Measurements from ENCODE around the gene CHAT.
A peak's percentile ranks its signal among the peaks of the same experiment; 100 is the strongest.

Gene CHAT

GRCh38 chr10:49597426-49598163 lies 16.2 kb upstream of the CHAT start:
- no peak for DNase-seq (ENCODE audit: low read depth)

- DNase-seq (ENCODE audit: low read depth) = no peak
These were observed 15.5 kb upstream of the CHAT start for GRCh38 chr10:49598164-49598856.

- no peak for DNase-seq (ENCODE audit: low read depth)
These were observed 14.9 kb upstream of the CHAT start for GRCh38 chr10:49598986-49599385.

GRCh38 chr10:49599546-49599945 lies 14.3 kb upstream of the CHAT start:
- DNase-seq (ENCODE audit: low read depth) = no peak

GRCh38 chr10:49600046-49600445 lies 13.8 kb upstream of the CHAT start:
- DNase-seq (ENCODE audit: low read depth) = no peak

GRCh38 chr10:49600781-49601400 lies 12.9 kb upstream of the CHAT start:
- DNase-seq (ENCODE audit: low read depth) = no peak

GRCh38 chr10:49601857-49602256 lies 12.0 kb upstream of the CHAT start:
- DNase-seq (ENCODE audit: low read depth) = no peak

GRCh38 chr10:49602380-49603023 lies 11.3 kb upstream of the CHAT start:
- no peak for DNase-seq (ENCODE audit: low read depth)

GRCh38 chr10:49605216-49605938 lies 8.5 kb upstream of the CHAT start:
- DNase-seq (ENCODE audit: low read depth) = no peak

GRCh38 chr10:49605939-49606509 lies 7.8 kb upstream of the CHAT start:
- DNase-seq (ENCODE audit: low read depth) = no peak

GRCh38 chr10:49606981-49607535 lies 6.8 kb upstream of the CHAT start:
- peak; percentile 40 for DNase-seq (ENCODE audit: low read depth)

GRCh38 chr10:49608166-49609005 lies 5.5 kb upstream of the CHAT start:
- no peak for DNase-seq (ENCODE audit: low read depth)

- no peak for DNase-seq (ENCODE audit: low read depth)
These were observed 4.9 kb upstream of the CHAT start for GRCh38 chr10:49609006-49609282.

GRCh38 chr10:49609283-49610113 lies 4.3 kb upstream of the CHAT start:
- no peak for DNase-seq (ENCODE audit: low read depth)

GRCh38 chr10:49610114-49610457 lies 3.8 kb upstream of the CHAT start, which contains the start of gene SLC18A3:
Gene SLC18A3, plus strand, starts transcription at chr10:49610310. Its CDS starts 431 bp downstream, at chr10:49610741.
- no peak for DNase-seq (ENCODE audit: low read depth)

- DNase-seq (ENCODE audit: low read depth) = no peak
These were observed 3.2 kb upstream of the CHAT start for GRCh38 chr10:49610458-49611165.

GRCh38 chr10:49611166-49611815 lies 2.5 kb upstream of the CHAT start:
- no peak for DNase-seq (ENCODE audit: low read depth)

GRCh38 chr10:49611816-49612512 lies 1.9 kb upstream of the CHAT start:
- no peak for DNase-seq (ENCODE audit: low read depth)

Data from non-pigmented ciliary epithelial cell (primary cell).